Vagina (tissue), 2 donors: Measurements from ENCODE around the gene NAA16.

Experiments used
- POLR2A ChIP-seq, 2 donors: fragments of 450-650 bp; IDR thresholded peaks; one replicate each; pipeline ENCODE4 v1.6.1; 2017; ENCODE audit warnings: antibody characterized with exemption in 2 of 2, mild to moderate bottlenecking in 2 of 2, moderate library complexity in 2 of 2
- TF ChIP-seq, protein P1 (sequence below), 3 experiments: fragments of 450-650 bp in 2 of 3; fragments of 200-600 bp in 1 of 3; sonication (generic) in 1 of 3; IDR thresholded peaks; one replicate each; pipeline ENCODE4 v1.5.1; 2017 to 2019; ENCODE audit warnings: antibody characterized with exemption in 3 of 3, mild to moderate bottlenecking in 2 of 3, moderate library complexity in 2 of 3

DNA sequence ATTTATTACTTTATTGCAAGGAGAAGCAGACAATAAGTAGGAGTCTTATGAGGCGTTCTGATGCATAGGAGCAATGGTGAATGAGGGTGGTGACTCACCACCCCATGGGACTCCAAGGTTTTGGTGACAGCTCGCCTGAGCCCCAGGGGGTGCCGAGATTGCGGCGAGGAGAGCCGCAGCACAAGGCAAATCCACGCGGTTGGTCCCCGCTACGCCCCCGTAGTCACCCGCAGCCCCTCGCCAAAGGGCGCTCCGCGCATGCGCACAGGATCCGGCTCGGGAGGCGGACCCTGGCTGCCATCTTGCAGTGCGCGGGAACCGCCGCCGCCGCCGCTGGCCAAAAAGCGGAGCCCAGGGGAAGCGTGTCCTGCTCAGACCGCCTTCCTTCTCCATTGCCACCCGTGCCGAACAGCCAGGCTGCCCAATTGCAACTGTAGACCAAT is at the start of gene NAA16:
- TF ChIP-seq, protein P1, sequence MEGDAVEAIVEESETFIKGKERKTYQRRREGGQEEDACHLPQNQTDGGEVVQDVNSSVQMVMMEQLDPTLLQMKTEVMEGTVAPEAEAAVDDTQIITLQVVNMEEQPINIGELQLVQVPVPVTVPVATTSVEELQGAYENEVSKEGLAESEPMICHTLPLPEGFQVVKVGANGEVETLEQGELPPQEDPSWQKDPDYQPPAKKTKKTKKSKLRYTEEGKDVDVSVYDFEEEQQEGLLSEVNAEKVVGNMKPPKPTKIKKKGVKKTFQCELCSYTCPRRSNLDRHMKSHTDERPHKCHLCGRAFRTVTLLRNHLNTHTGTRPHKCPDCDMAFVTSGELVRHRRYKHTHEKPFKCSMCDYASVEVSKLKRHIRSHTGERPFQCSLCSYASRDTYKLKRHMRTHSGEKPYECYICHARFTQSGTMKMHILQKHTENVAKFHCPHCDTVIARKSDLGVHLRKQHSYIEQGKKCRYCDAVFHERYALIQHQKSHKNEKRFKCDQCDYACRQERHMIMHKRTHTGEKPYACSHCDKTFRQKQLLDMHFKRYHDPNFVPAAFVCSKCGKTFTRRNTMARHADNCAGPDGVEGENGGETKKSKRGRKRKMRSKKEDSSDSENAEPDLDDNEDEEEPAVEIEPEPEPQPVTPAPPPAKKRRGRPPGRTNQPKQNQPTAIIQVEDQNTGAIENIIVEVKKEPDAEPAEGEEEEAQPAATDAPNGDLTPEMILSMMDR (IDR thresholded peaks at IDR 0.05) = no peak
- peak; percentile 33 to 87 for TF ChIP-seq POLR2A (IDR thresholded peaks at IDR 0.05)
